ENCODE measurements around the gene SHH. TPM values are rescaled to one million over a fixed set of nuclear protein-coding genes. Genes with fewer than 3 reads are reported as not detected.

Gene SHH
- total and polyA plus RNA-seq, 8 donors = 0.29 to 11.0 (median 2.1) TPM

DNA sequence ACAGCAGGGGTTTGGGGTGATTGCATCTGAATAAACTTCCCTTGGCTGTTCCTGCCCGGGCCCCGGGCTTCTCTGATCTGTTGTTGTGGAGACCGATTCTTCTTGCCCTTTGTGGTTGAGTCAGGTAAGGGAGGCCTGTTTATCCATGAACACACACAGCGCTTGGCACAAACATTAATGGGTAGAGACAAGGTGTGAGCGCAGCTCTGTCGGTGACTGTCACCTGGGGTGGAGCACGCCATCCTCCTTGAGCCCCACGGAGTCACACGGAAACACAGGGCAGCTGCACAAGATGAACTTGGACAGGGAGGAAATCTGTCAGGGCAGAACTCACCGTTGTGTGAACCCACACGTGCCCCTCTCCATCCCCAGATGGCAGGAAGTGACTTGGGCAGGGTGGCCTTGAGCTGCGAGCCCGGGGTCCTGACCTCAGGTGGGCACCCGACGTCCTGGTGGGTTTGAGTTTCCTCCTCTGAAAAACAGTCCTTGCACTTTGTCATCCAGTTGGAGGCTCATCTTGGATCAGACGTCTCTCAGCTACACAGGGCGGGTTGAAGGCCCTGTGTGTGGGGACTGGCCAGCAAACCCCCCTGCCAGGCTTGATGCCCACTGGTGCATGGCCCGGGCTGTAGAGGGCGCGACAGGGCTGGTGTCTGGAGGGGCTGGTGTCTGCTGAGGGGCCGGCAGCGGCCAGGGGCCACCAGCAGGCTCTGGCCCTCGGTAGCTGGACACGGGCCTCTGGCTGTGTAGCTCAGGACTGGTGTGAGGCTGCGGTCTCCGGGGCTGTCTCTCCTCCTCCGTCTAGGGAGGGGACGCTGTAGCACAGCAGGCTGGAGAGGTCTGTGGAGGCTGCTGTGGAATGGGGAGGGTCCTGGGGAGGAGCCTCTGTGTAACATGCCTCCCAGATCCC is 24.2 kb upstream of the SHH start:
- WGBS, 5 donors = 74 to 91% (median 83%) methylated on average over 25 to 28 of the region's 28 CpGs
- no peak for TF ChIP-seq EP300 (IDR thresholded peaks at IDR 0.05)
- TF ChIP-seq, protein P1, sequence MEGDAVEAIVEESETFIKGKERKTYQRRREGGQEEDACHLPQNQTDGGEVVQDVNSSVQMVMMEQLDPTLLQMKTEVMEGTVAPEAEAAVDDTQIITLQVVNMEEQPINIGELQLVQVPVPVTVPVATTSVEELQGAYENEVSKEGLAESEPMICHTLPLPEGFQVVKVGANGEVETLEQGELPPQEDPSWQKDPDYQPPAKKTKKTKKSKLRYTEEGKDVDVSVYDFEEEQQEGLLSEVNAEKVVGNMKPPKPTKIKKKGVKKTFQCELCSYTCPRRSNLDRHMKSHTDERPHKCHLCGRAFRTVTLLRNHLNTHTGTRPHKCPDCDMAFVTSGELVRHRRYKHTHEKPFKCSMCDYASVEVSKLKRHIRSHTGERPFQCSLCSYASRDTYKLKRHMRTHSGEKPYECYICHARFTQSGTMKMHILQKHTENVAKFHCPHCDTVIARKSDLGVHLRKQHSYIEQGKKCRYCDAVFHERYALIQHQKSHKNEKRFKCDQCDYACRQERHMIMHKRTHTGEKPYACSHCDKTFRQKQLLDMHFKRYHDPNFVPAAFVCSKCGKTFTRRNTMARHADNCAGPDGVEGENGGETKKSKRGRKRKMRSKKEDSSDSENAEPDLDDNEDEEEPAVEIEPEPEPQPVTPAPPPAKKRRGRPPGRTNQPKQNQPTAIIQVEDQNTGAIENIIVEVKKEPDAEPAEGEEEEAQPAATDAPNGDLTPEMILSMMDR (IDR thresholded peaks at IDR 0.05) = no peak

DNA sequence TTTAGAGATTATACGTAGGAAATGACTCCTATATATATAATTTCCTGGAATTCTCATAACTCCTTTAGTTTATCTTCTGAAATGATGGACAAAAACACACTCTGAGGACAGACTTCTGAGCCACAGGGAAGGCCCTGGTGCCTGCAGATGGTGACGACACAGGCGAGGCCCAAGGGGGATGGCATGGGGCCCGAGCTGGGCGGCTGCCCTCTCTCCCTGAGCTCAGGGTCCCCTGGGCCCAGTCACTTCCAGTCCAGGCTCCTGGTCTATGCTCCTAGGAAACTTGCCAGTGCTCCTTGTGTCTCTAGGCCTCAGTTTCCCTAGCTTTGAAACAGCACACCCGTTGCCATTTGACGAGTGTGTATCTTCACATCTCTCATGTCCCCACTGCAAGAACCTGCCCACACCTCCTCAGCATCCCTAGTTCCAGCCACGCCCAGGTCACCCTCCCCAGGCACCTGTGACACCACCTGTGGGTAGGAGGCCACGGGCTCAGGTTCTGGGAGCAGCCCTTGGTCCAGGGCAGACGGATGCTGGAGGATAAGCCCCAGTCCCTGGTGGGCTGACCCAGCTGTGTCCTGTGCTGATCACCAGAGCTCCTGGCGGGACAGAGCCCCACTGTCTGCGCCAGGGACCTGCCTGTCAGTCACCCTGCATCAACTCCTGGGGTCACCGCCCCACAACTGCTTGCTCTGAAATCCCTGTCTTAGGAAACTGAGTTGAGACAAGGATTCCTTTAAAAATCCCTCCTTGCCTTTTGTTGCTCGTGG is 23.4 kb upstream of the SHH start:
- H3K9me3 ChIP-seq = no peaks in the 10 kb centered on the region
- intact Hi-C loops (cut with DNase I; ENCODE audit: low total_unique reads) = no loop called here
- H3K27ac ChIP-seq = no peak overlapping the region
- no peak overlapping the region for H3K4me3 ChIP-seq
- H3K27me3 ChIP-seq = peaks cover 0 to 42% (median 0%) of the 10 kb centered on the region in 3 donors
- TF ChIP-seq POLR2AphosphoS5 (IDR thresholded peaks at IDR 0.05) (no peak), POLR2A (IDR thresholded peaks at IDR 0.05) (no peak), EP300 (IDR thresholded peaks at IDR 0.05) (no peak)
- TF ChIP-seq, protein P1 (IDR thresholded peaks at IDR 0.05) = no peak
- no peaks in the 10 kb centered on the region for H3K36me3 ChIP-seq
- WGBS, 5 donors = 80 to 90% (median 86%) methylated on average over 14 of the region's 14 CpGs
- peaks cover 0 to 12% (median 5%) of the 10 kb centered on the region in 4 donors for H3K4me1 ChIP-seq
- no peak for DNase-seq

More for the DNA sequence above, 24.2 kb upstream of the SHH start:
- H3K9me3 ChIP-seq = no peaks in the 10 kb centered on the region
- no peak for DNase-seq
- H3K4me3 ChIP-seq = no peak overlapping the region
- peaks cover 0 to 38% (median 0%) of the 10 kb centered on the region in 3 donors for H3K27me3 ChIP-seq
- intact Hi-C loops (cut with DNase I; ENCODE audit: low total_unique reads) = no loop called here
- H3K36me3 ChIP-seq = no peaks in the 10 kb centered on the region
- H3K27ac ChIP-seq = no peak overlapping the region
- peaks cover 0 to 9% (median 3%) of the 10 kb centered on the region in 4 donors for H3K4me1 ChIP-seq

DNA sequence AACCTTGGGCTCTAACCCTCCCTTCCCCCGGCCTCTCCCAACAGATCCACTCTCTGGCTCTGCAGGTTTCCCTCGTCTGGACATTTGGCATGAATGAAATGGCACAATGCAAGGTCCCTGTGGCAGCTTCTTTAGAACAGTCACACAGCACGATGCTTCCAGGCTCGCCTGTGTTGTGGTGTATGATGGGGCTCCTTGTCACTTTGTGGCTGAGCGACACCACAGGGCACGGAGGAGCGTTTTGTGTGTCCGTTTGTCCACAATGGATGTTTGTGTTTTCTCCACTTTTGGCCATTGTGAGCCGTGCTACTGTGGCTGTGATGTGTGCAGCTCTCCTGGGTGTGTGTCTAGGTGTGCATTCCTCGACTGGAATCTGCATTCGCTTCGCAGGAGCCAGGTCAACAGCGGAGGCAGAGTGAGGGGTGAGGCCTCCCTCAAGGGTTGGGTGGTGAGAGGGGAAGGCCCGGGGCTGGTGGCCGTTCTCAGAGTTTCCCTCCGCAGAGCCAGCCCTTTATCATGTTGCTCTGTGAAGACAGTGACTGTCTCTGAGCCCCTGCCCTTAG is 22.3 kb upstream of the SHH start:
- TF ChIP-seq, protein P1 (IDR thresholded peaks at IDR 0.05) = no peak
- TF ChIP-seq POLR2AphosphoS5 (IDR thresholded peaks at IDR 0.05) = no peak
- no peak for TF ChIP-seq POLR2A (IDR thresholded peaks at IDR 0.05)
- no peak for TF ChIP-seq EP300 (IDR thresholded peaks at IDR 0.05)
- no peak overlapping the region for H3K4me3 ChIP-seq
- intact Hi-C loops (cut with DNase I; ENCODE audit: low total_unique reads) = no loop called here
- DNase-seq = no peak
- no peak overlapping the region for H3K27ac ChIP-seq
- peaks cover 0 to 50% (median 0%) of the 10 kb centered on the region in 3 donors for H3K27me3 ChIP-seq
- 82 to 91% (median 89%) methylated on average over 6 to 16 of the region's 16 CpGs for WGBS, 5 donors
- peaks cover 0 to 12% (median 5%) of the 10 kb centered on the region in 4 donors for H3K4me1 ChIP-seq
- no peaks in the 10 kb centered on the region for H3K36me3 ChIP-seq
- no peaks in the 10 kb centered on the region for H3K9me3 ChIP-seq

DNA sequence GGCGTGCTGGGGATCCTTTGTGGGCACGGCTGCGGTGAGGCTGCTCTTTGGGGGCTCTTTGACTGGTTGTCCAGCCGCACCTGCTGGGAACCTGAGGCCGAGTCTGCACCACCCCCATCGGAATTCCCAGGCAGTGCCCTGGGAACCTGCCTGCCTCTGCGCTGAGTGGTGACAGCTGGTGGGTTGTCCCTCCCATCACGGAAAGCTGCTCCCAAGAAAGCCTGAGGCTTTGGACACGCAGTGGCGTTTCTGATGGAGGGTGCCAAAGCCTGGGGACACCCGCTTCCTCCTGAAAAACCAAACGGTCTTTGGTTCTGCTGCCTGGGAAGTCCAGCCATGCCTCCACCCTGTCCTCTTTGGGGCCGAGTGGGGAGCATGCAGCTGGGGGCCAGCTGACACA is 21.4 kb upstream of the SHH start:
- H3K9me3 ChIP-seq = no peaks in the 10 kb centered on the region
- H3K27ac ChIP-seq = no peak overlapping the region
- no peak for DNase-seq
- H3K27me3 ChIP-seq = peaks cover 0 to 50% (median 0%) of the 10 kb centered on the region in 3 donors
- TF ChIP-seq POLR2A (IDR thresholded peaks at IDR 0.05) = no peak
- TF ChIP-seq, protein P1 (IDR thresholded peaks at IDR 0.05) = no peak
- TF ChIP-seq EP300 (IDR thresholded peaks at IDR 0.05) = no peak
- no peak for TF ChIP-seq POLR2AphosphoS5 (IDR thresholded peaks at IDR 0.05)
- H3K36me3 ChIP-seq = no peaks in the 10 kb centered on the region
- peaks cover 0 to 12% (median 5%) of the 10 kb centered on the region in 4 donors for H3K4me1 ChIP-seq
- intact Hi-C loops (cut with DNase I; ENCODE audit: low total_unique reads) = no loop called here
- 66 to 83% (median 82%) methylated on average over 7 to 13 of the region's 13 CpGs for WGBS, 5 donors
- H3K4me3 ChIP-seq = no peak overlapping the region
